Activated CD8-positive, alpha-beta memory T cell treated with anti-CD3 and anti-CD28 coated beads, Interleukin-2, amount 50 U/mL, for 24 hours (primary cell): ENCODE results near the gene CHN1.

ENCODE experiments used
- DNase-seq: peaks from one replicate; pipeline ENCODE4 v3.0.0-alpha.2; 2020; ENCODE audit errors: extremely low read depth

The CHN1 gene

GRCh38 chr2:174787487-174788205 is 217.5 kb downstream of the CHN1 start:
- no peak for DNase-seq

DNA sequence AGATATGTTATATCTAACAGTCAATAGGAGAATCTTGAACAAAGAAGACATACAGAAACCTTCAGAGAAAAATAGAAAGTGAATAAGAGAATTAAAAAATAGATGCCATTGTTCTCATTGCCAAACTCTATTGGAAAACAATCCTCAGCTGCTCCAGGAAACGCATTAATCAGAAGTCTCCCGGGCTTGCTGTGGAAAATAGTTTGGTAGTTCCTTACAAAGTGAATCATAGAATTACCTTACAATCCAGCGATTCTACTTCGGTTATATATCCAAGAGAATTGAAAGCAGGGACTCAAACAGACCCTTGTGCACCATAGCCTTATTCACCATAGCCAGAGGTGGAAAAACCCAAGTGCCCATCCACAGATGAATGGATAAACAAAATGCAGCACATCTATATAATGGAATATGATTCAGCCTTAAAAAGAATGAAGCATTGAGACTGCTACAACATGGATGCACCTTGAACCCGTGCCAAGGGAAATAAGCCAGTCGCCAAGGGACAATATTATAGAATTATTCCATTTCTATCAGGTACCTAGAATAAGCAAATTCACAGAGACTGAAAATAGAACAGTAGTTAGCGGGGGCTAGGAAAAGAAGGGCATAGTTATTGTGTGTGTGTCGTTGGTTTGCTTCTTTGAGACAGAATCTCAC is 219.0 kb downstream of the CHN1 start:
- no peak for DNase-seq

- DNase-seq, result no peak
Observed at GRCh38 chr2:174785481-174785880, 219.7 kb downstream of the CHN1 start.

- DNase-seq, result no peak
Observed at GRCh38 chr2:174784909-174785308, 220.3 kb downstream of the CHN1 start.

GRCh38 chr2:174784316-174784715 is 220.9 kb downstream of the CHN1 start:
- DNase-seq, result no peak

DNA sequence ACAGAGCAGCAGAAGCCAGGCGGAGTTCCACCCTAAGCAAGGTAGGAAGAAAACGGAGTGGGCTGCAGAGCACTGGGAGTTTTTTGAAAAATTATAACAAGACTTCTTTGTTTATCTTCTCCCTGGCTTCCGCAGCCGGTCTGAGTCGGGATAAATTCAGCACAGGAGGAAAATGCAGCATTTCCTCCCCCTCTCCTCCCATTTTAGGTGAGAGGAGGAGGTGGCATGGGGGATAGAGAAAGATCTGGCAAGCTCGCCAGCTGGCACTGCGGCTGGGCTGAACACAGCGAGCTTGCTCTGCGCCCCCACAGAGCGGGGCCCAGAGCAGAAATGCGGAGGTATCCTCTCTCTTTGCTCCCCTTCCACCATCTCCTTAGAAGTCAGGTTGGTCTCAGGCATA is 223.2 kb downstream of the CHN1 start:
- no peak for DNase-seq

DNA sequence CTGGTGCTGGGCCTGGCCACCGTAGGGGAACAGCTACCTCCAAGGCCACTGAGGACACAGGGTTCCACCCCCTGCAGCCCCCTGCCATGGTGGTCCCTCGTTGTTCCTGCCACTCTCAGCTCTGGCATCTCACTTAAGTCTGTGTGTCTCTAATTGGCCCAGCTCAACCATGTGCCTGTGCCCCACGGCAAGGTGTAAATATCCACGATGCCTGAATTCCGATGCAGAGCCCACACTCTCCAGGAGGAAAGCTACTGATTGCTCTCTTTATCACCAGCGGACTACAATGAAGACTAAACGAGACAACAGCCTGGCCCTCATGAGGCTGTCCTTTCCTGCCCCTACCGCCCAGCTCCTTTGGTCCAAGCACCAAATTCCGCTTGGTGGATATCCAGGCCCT is 223.9 kb downstream of the CHN1 start:
- no peak for DNase-seq

- no peak for DNase-seq
Observed at GRCh38 chr2:174780856-174781255, 224.3 kb downstream of the CHN1 start.

GRCh38 chr2:174780191-174780840 is 224.9 kb downstream of the CHN1 start:
- no peak for DNase-seq

DNA sequence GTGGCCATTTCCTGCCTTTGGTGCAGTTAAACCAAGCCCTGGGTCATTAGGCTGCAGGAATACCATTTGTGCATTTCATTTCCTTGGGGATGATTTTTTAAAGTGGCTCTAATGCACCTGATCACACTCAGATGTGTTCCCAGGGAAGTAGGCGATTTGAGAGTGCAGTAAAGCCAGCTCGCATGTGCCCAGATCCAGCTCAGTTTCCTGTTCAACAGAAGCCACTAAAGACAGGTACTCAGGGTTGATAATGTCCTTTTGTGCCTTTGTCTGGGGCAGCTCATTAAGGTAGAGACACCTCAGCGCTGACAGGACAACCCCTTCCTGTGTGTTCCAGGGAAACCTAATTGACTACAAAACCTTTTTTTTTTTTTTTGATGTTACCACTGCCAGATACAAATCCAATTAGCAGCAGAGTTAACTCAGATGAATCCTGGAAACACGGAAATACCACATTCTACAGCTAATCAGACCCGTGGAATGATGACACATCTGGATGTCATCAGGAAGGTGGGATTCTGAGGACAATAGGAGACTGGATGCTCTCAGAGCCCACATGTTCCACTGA is 225.7 kb downstream of the CHN1 start:
- DNase-seq, result no peak

DNA sequence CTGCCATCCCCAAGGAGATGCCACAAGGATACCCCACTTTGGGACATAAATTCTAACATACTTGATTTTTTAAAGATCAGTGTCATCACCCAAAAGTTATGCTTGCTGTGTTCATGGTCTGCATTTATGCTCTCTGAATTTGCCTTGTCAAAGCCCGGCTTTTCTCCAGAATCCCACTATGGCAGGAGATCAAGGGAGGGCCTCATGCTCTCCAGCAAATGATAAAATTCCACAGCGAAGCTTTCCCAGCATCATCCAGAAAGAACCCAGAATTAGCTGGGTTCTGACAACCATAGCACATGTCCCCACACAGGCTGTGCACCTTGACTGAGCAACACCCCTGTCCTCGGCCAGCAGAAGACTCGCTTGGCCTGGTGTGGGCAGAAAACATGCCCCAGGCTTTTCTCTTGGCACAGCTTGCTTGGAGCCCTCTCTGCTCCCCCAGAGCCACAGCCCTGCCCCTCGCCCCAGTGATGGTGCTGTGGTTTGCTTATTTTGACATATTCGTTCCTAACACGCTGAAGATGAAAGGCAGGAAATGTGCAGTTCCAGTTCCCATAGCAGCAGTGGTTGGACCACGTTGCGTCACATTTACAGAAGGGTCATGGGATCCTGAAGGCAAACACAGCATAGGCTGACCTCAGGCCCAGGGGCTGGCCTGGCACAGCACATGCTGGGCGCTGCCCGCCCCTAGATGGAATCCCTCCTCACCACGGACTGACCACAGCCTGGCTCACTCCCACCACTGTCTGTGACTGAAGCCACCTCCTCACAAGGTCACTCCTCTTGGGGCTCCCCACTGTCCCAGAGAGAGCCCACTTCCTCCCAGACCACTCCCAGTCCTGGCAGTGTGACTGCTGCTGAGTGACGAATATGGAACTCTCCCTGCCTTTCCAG is 226.8 kb downstream of the CHN1 start:
- peak; percentile 25 for DNase-seq

DNA sequence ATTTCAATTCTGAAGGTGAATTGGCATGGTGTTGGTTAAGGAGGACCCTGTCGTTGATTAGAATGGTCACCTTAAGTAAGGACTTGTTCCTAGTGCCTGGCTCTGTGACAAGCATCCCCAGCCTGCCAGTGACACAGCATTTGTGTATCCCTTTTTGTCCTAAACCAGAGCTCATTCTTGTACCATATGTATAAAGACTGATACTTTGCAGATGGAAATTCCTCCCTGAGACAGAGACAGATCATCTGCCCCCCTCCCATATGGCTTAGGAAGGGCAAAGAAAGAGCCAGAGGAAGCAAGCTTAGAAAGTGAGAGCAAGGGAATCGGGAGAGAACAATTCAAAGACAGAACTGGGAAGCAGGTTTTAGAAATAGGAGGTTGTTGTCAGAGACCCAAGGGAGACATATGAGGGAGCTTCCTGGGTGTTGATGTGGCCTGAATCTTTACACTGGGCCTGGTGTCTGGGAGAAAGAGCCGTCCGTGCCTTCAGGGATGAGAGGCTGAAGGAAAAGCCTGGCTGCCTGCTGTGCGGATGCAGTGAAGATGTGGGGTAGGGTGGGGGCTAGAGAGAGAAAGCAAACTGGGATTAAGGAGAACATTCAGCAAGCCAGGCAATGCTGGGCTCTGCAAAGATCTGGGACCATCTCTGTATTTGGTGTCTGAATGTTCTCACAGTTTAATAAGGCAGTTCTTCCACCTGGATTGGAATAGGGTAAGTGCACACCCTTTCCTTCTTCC is 227.7 kb downstream of the CHN1 start:
- DNase-seq, result no peak

DNA sequence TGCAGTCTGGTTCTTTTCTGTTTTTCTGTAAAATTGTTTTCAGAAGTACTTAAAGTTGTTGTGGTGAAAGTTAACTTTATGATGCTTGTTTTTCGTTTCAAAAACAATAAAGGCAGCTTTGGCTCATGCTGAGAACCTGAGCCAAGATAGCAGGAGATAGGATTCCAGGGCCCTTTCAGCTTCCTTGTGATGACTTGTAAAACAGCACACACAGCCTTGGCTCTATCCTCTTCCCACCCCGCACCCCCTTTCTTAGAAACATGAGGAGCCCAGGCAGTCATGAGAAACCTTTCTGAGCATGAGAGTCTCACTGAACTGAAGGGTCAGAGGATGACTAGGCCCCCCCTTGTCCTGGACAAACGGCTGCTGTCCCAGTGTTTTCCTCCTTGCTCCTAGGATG is 228.5 kb downstream of the CHN1 start:
- DNase-seq, result no peak

DNA sequence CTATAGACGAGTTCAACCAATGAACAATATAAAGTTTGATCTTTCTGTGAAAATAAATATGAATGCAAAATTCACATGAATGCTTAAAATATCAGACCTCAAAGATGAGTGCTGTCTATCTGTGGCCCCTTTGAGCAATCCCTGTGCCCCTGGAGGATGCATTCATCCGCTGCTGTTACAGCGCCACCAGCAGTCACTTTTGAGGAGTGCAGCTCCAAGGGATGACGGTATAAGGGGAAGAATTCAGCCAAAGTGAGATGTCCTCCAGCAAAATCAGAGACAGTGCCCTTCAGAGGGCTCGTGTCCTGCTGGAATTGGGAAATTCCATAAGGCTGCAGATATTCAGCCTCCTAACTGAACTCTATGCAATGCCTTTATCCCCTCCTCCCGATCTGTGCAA is 229.0 kb downstream of the CHN1 start:
- DNase-seq, result no peak

DNA sequence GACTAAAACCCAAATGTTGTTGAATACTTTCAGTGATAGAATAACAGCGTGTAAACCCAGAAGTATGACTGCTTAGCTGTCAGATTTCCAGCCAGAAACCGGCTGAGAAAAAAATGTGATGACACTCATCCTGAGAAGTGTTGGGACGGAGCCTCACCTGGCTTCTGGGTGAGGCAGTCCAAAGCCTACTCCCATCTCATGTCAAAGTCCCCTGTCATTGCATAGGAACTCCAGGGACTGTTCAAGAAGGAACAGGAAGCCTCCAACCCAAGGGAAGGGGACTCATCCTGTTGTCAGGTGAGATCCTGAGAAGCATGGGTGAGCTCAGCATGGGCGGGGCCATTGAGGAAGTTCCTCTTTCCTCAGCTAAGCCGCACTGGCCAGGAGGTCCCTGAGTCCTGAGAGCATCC is 229.6 kb downstream of the CHN1 start:
- no peak for DNase-seq

DNA sequence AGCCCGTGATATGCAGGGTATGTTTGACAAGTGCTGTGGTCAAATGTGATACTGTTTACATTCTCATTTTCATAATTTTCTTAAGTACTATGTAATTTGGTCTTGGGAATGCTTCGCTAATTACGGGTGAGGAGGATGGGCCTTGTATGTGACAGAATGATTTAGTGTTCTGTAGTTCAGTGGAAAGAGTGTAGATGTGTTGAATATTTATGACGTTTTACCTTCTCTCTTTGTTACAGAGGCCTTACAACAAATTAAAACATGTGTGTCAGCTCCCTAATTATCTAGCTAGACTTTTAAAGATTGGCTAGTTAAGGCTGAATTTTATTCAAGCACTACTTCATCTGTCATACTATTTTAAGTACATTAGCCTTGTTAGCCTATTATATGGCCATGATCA is 230.3 kb downstream of the CHN1 start:
- no peak for DNase-seq

GRCh38 chr2:174773215-174773614 is 232.0 kb downstream of the CHN1 start:
- no peak for DNase-seq

DNA sequence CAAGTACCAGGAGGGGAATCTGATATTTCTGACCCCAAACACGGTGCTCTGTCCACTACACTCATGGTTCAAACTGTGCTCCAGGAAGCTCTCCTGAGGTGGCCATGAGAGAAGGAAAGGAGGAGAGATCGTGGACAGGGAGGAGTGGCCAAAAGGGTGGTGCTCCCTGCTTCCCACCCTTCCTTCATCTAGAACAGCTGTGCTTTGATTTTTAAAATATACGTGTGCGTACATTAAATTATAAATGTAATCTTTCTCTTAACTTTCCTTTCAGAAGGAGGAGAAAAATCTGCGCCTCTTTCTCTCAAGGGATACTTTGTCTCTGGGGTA is 232.7 kb downstream of the CHN1 start:
- no peak for DNase-seq

GRCh38 chr2:174771631-174772471 is 233.3 kb downstream of the CHN1 start:
- DNase-seq, result no peak

DNA sequence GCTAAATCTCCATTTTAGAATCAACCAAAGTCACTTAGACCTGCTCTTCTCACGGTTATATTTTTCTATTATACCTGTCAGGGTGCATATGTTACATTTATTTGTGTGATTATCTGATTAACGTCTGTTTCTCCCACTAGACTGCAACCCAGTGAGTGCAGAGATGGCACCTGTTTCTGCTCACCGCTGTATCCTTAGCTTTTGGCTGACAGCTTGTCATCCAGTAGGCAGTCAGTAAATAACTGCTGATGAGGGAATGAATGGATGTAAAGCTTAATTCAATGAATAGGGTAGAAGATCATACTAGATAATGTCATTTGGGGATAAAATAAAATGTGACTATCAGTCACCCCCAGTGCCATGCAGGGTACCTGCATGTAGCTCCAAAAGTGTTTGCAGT is 234.0 kb downstream of the CHN1 start:
- no peak for DNase-seq
